Smooth muscle cell (in vitro differentiated cells): ENCODE measurements around the gene MYO1B. TPM values are rescaled to one million over a fixed set of nuclear protein-coding genes. Genes with fewer than 3 reads are reported as not detected.
A peak's percentile ranks its signal among the peaks of the same experiment; 100 is the strongest.

Experiments used
- DNase-seq: peaks from one replicate; lab custom pipeline; 2025; ENCODE audit not compliant: unreplicated experiment; lab: John Stamatoyannopoulos, UW
- H2AFZ ChIP-seq: fragments of 200-600 bp; sonication (generic); 2 replicates; pipeline ENCODE4 v1.6.0; 2016; ENCODE audit warnings: antibody characterized with exemption, low read depth, mild to moderate bottlenecking
- H3F3A ChIP-seq: fragments of 200-600 bp; sonication (generic); 2 replicates; pipeline ENCODE4 v1.6.0; 2017; ENCODE audit warnings: antibody characterized with exemption, low read depth
- H3K27ac ChIP-seq: fragments of 200-600 bp; sonication (generic); 2 replicates; pipeline ENCODE4 v1.5.1; 2016; ENCODE audit warnings: low read depth, mild to moderate bottlenecking
- H3K27me3 ChIP-seq: fragments of 200-600 bp; sonication (generic); 2 replicates; pipeline ENCODE4 v1.6.1; 2016; ENCODE audit warnings: low read depth, mild to moderate bottlenecking
- H3K36me3 ChIP-seq: fragments of 200-600 bp; sonication (generic); 2 replicates; pipeline ENCODE4 v1.5.1; 2016; ENCODE audit warnings: low read depth
- H3K4me1 ChIP-seq: fragments of 200-600 bp; sonication (generic); 2 replicates; pipeline ENCODE4 v1.5.1; 2016; ENCODE audit warnings: low read depth
- H3K4me2 ChIP-seq: fragments of 200-600 bp; sonication (generic); 2 replicates; pipeline ENCODE4 v1.6.0; 2016; ENCODE audit warnings: mild to moderate bottlenecking
- H3K4me3 ChIP-seq: fragments of 200-600 bp; sonication (generic); 2 replicates; pipeline ENCODE4 v1.5.1; 2016; ENCODE audit warnings: mild to moderate bottlenecking
- H3K79me2 ChIP-seq: fragments of 200-600 bp; sonication (generic); 2 replicates; pipeline ENCODE4 v1.6.0; 2016; ENCODE audit warnings: low read depth, mild to moderate bottlenecking
- H3K9ac ChIP-seq: fragments of 200-600 bp; sonication (generic); 2 replicates; pipeline ENCODE4 v1.6.0; 2016; ENCODE audit warnings: low read depth
- H3K9me3 ChIP-seq: fragments of 200-600 bp; sonication (generic); replicated peaks from 2 replicates; pipeline ENCODE4 v1.5.1; 2016; ENCODE audit warnings: low read depth
- H4K20me1 ChIP-seq: fragments of 200-600 bp; sonication (generic); 2 replicates; pipeline ENCODE4 v1.6.0; 2016; ENCODE audit warnings: low read depth
- CTCF ChIP-seq: fragments of 200-600 bp; sonication (generic); IDR thresholded peaks from 2 replicates; pipeline ENCODE4 v1.5.1; 2017; ENCODE audit warnings: borderline replicate concordance, mild to moderate bottlenecking, antibody characterized with exemption; ENCODE audit not compliant: insufficient read depth, poor library complexity, severe bottlenecking
- WGBS: methylation state at CpG from one replicate; pipeline ENCODE4 v1.1.7; 2016; ENCODE audit warnings: low lambda C conversion rate; 5-methylcytosine and 5-hydroxymethylcytosine counted together
- polyA plus RNA-seq: library from polyadenylated mRNA; unstranded; fragments of >200 nt; fragmentation: Nextera tagmentation; extraction: Ambion mirVana; gene quantifications from 2 replicates; pipeline ENCODE4 v1.2.1, GENCODE V29; 2016
- total RNA-seq: library from RNA; depleted of rRNA; stranded (reverse); fragments of >200 nt; gene quantifications from 2 replicates; pipeline ENCODE4 v1.2.3, GENCODE V29; 2014

MYO1B gene
- total and polyA plus RNA-seq, 2 experiments from 2014 or later, result 58.8 to 133 TPM

GRCh38 chr2:191199929-191200512, 45.2 kb upstream of the MYO1B start:
- Histone ChIP-seq H2AFZ (no peak overlapping the region), H3F3A (peaks cover 7% of the 10 kb centered on the region), H3K9me3 (no peaks in the 10 kb centered on the region), H3K36me3 (no peaks in the 10 kb centered on the region), H3K27ac (no peak overlapping the region), H3K4me2 (no peak overlapping the region), H4K20me1 (no peaks in the 10 kb centered on the region), H3K4me1 (no peaks in the 10 kb centered on the region), H3K4me3 (no peak overlapping the region), H3K9ac (no peak overlapping the region), H3K27me3 (no peaks in the 10 kb centered on the region), H3K79me2 (no peaks in the 10 kb centered on the region)
- TF ChIP-seq CTCF, result no peak
- no peak for DNase-seq
- 95% methylated on average over 6 of the region's 6 CpGs for WGBS

GRCh38 chr2:191200910-191201309, 44.3 kb upstream of the MYO1B start:
- 95% methylated on average over 1 of the region's 1 CpG for WGBS
- H3F3A ChIP-seq, result peaks cover 7% of the 10 kb centered on the region
- no peak for TF ChIP-seq CTCF

GRCh38 chr2:191202209-191202721, 42.9 kb upstream of the MYO1B start:
- H3F3A ChIP-seq, result peaks cover 7% of the 10 kb centered on the region
- H3K27me3 ChIP-seq, result no peaks in the 10 kb centered on the region
- H3K9me3 ChIP-seq, result no peaks in the 10 kb centered on the region
- peak overlapping the region; percentile 49 for H2AFZ ChIP-seq
- TF ChIP-seq CTCF, result no peak
- H3K9ac ChIP-seq, result peak overlapping the region; percentile 92
- no peak overlapping the region for H3K4me3 ChIP-seq
- H3K27ac ChIP-seq, result peak overlapping the region; percentile 100
- H3K79me2 ChIP-seq, result no peaks in the 10 kb centered on the region
- peak overlapping the region; percentile 69 for H3K4me2 ChIP-seq
- 0% methylated on average over 2 of the region's 2 CpGs for WGBS
- H3K36me3 ChIP-seq, result no peaks in the 10 kb centered on the region
- H3K4me1 ChIP-seq, result no peaks in the 10 kb centered on the region
- DNase-seq, result no peak
- no peaks in the 10 kb centered on the region for H4K20me1 ChIP-seq

More at GRCh38 chr2:191200910-191201309, 44.3 kb upstream of the MYO1B start:
- H3K36me3 ChIP-seq, result no peaks in the 10 kb centered on the region
- no peaks in the 10 kb centered on the region for H3K79me2 ChIP-seq
- peak overlapping the region; percentile 100 for H3K27ac ChIP-seq
- no peaks in the 10 kb centered on the region for H4K20me1 ChIP-seq
- H3K27me3 ChIP-seq, result no peaks in the 10 kb centered on the region
- H3K4me3 ChIP-seq, result no peak overlapping the region
- no peaks in the 10 kb centered on the region for H3K9me3 ChIP-seq
- no peak overlapping the region for H3K4me2 ChIP-seq
- no peaks in the 10 kb centered on the region for H3K4me1 ChIP-seq
- H2AFZ ChIP-seq, result no peak overlapping the region
- no peak overlapping the region for H3K9ac ChIP-seq
- no peak for DNase-seq

GRCh38 chr2:191202881-191203397, 42.3 kb upstream of the MYO1B start:
- H4K20me1 ChIP-seq, result no peaks in the 10 kb centered on the region
- H3K4me2 ChIP-seq, result peak overlapping the region; percentile 69
- DNase-seq, result no peak
- peak overlapping the region; percentile 49 for H2AFZ ChIP-seq
- H3K4me1 ChIP-seq, result no peaks in the 10 kb centered on the region
- peak overlapping the region; percentile 100 for H3K27ac ChIP-seq
- H3K79me2 ChIP-seq, result no peaks in the 10 kb centered on the region
- no peaks in the 10 kb centered on the region for H3K9me3 ChIP-seq
- peaks cover 7% of the 10 kb centered on the region for H3F3A ChIP-seq
- H3K36me3 ChIP-seq, result no peaks in the 10 kb centered on the region
- no peaks in the 10 kb centered on the region for H3K27me3 ChIP-seq
- WGBS, result 18% methylated on average over 5 of the region's 5 CpGs
- peak overlapping the region; percentile 92 for H3K9ac ChIP-seq
- no peak for TF ChIP-seq CTCF
- no peak overlapping the region for H3K4me3 ChIP-seq
